IMR-90 (cell line): ENCODE data around the gene PTPN3. TPM values are rescaled to one million over a fixed set of nuclear protein-coding genes. Genes with fewer than 3 reads are reported as not detected.

Experiments
- ATAC-seq: fragments of 200-7000 bp; cut with Tn5 transposase; 2 replicates; pipeline ENCODE4 v1.9.1; 2020; ENCODE audit warnings: low read depth, mild to moderate bottlenecking, moderate library complexity
- BruUV-seq: library from RNA; stranded (reverse); fragments of 400-500 nt; replicated peaks from 2 replicates; lab custom pipeline; 2021; lab: Mats Ljungman, UMichigan
- CTCF ChIA-PET: fragments of 300-600 bp; formaldehyde crosslinking; extraction: SDS; loops from one replicate; lab custom pipeline; 2021; ENCODE audit warnings: antibody characterized with exemption; lab: Yijun Ruan, JAX
- POLR2A ChIA-PET: fragments of 300-600 bp; sonication (Branson Sonifier 250); formaldehyde crosslinking; loops from one replicate; lab custom pipeline; 2022; ENCODE audit warnings: antibody characterized with exemption; ENCODE audit not compliant: unreplicated experiment; lab: Charles Lee
- DNase-seq: peaks from one replicate; pipeline ENCODE4 v3.0.0; 2013
- H2AFZ ChIP-seq: replicated peaks from 2 replicates; pipeline ENCODE3; 2013; ENCODE audit warnings: low read length, mild to moderate bottlenecking; ENCODE audit not compliant: poor library complexity
- H2AK5ac ChIP-seq: 2 replicates; pipeline ENCODE4 v1.6.1; 2013; ENCODE audit warnings: low read depth, low read length, inconsistent platforms
- H2AK9ac ChIP-seq: replicated peaks from 2 replicates; pipeline ENCODE3; 2013; ENCODE audit warnings: mild to moderate bottlenecking, low read depth, low read length, moderate library complexity; ENCODE audit not compliant: poor library complexity
- H2BK120ac ChIP-seq: 2 replicates; pipeline ENCODE4 v1.6.1; 2013; ENCODE audit warnings: low read depth, low read length, inconsistent platforms
- H2BK15ac ChIP-seq: 3 replicates; pipeline ENCODE4 v1.6.1; 2013; ENCODE audit warnings: low read depth, low read length, inconsistent platforms
- H2BK20ac ChIP-seq: 2 replicates; pipeline ENCODE4 v1.6.1; 2013; ENCODE audit warnings: low read depth, mild to moderate bottlenecking, inconsistent platforms, low read length, moderate library complexity
- H2BK5ac ChIP-seq: 2 replicates; pipeline ENCODE4 v1.6.1; 2013; ENCODE audit warnings: mild to moderate bottlenecking, low read depth, low read length, inconsistent platforms; ENCODE audit not compliant: poor library complexity, severe bottlenecking
- H3K14ac ChIP-seq: replicated peaks from 2 replicates; pipeline ENCODE4 v1.6.1; 2013; ENCODE audit warnings: low read depth, low read length, inconsistent platforms
- H3K18ac ChIP-seq: 2 replicates; pipeline ENCODE4 v1.6.1; 2013; ENCODE audit warnings: low read depth, low read length, control low read depth
- H3K23ac ChIP-seq: 2 replicates; pipeline ENCODE4 v1.6.1; 2013; ENCODE audit warnings: low read depth, low read length, inconsistent platforms
- H3K27ac ChIP-seq: 2 replicates; pipeline ENCODE4 v1.5.1; 2013; ENCODE audit warnings: mild to moderate bottlenecking, control low read depth, low read length; ENCODE audit not compliant: insufficient read depth
- H3K27me3 ChIP-seq: 2 replicates; pipeline ENCODE4 v1.6.1; 2013; ENCODE audit warnings: low read length; ENCODE audit not compliant: control insufficient read depth, insufficient read depth
- H3K36me3 ChIP-seq: 2 replicates; pipeline ENCODE4 v1.6.1; 2013; ENCODE audit warnings: low read length, mixed read lengths; ENCODE audit not compliant: control insufficient read depth, insufficient read depth
- H3K4ac ChIP-seq: 2 replicates; pipeline ENCODE4 v1.6.1; 2013; ENCODE audit warnings: low read depth, low read length, inconsistent platforms
- H3K4me1 ChIP-seq: 2 replicates; pipeline ENCODE4 v1.6.1; 2013; ENCODE audit warnings: low read length, mixed read lengths; ENCODE audit not compliant: control insufficient read depth, insufficient read depth
- H3K4me2 ChIP-seq: 2 replicates; pipeline ENCODE4 v1.6.1; 2013; ENCODE audit warnings: low read depth, mild to moderate bottlenecking, control low read depth, low read length, moderate library complexity
- H3K4me3 ChIP-seq: 2 replicates; pipeline ENCODE4 v1.5.1; 2013; ENCODE audit warnings: low read depth, mild to moderate bottlenecking, control low read depth, low read length, moderate library complexity; ENCODE audit not compliant: insufficient read depth
- H3K56ac ChIP-seq: 2 replicates; pipeline ENCODE4 v1.6.1; 2013; ENCODE audit warnings: low read length, inconsistent platforms; ENCODE audit not compliant: insufficient read depth; ENCODE audit errors: extremely low read depth
- H3K79me1 ChIP-seq, 2 experiments: 2 replicates each; pipeline ENCODE4 v1.6.1; 2013; ENCODE audit warnings: low read length in 2 of 2, inconsistent platforms in 1 of 2, low read depth in 1 of 2
- H3K9ac ChIP-seq: 2 replicates; pipeline ENCODE4 v1.6.1; 2013; ENCODE audit warnings: low read depth, low read length, control low read depth
- H3K9me1 ChIP-seq: 2 replicates; pipeline ENCODE4 v1.6.1; 2013; ENCODE audit warnings: low read length, inconsistent platforms; ENCODE audit not compliant: insufficient read depth
- H3K9me3 ChIP-seq: 2 replicates; pipeline ENCODE4 v1.6.1; 2013; ENCODE audit warnings: low read length; ENCODE audit not compliant: control insufficient read depth, insufficient read depth
- H4K20me1 ChIP-seq: 2 replicates; pipeline ENCODE4 v1.6.1; 2013; ENCODE audit warnings: low read length, inconsistent platforms; ENCODE audit not compliant: insufficient read depth
- H4K5ac ChIP-seq: 2 replicates; pipeline ENCODE4 v1.6.1; 2013; ENCODE audit warnings: mild to moderate bottlenecking, low read depth, low read length, control low read depth
- H4K8ac ChIP-seq, 2 experiments: 2 replicates each; pipeline ENCODE4 v1.6.1; 2013; ENCODE audit warnings: low read depth in 2 of 2, low read length in 2 of 2, control low read depth in 1 of 2, inconsistent platforms in 1 of 2
- H4K91ac ChIP-seq: 2 replicates; pipeline ENCODE4 v1.6.1; 2013; ENCODE audit warnings: low read depth, low read length, inconsistent platforms; ENCODE audit not compliant: insufficient read depth
- CEBPB ChIP-seq: IDR thresholded peaks from 2 replicates; pipeline ENCODE4 v1.6.1; 2012; ENCODE audit warnings: low read depth, low read length, improper control_type of control experiment
- MXI1 ChIP-seq: IDR thresholded peaks from 2 replicates; pipeline ENCODE4 v1.6.1; 2012; ENCODE audit warnings: low read depth, mild to moderate bottlenecking, low read length, moderate library complexity, borderline replicate concordance
- RAD21 ChIP-seq: IDR thresholded peaks from 2 replicates; pipeline ENCODE4 v1.6.1; 2012; ENCODE audit warnings: low read length, improper control_type of control experiment
- WGBS, 2 experiments: methylation state at CpG; one replicate each; pipeline versions ENCODE4 v1.1.5 to v1.1.7; 2013; ENCODE audit warnings: missing lambda C conversion rate in 2 of 2; ENCODE audit not compliant: insufficient read length in 1 of 2; ENCODE audit errors: extremely low coverage in 2 of 2; 5-methylcytosine and 5-hydroxymethylcytosine counted together
- dilution Hi-C: fragments of 300-500 bp; cut with HindIII; formaldehyde crosslinking; loops from one replicate; pipeline ENCODE4 v1.14.3; 2018; ENCODE audit warnings: low sequenced_read_pairs; ENCODE audit not compliant: unreplicated experiment
- in situ Hi-C: fragments of 300-500 bp; cut with MboI; formaldehyde crosslinking; loops from 3 replicates; pipeline ENCODE4 v1.14.3; 2019; ENCODE audit warnings: low sequenced_read_pairs, inconsistent platforms, mixed read lengths
- intact Hi-C: fragments of 100-400 bp; cut with micrococcal nuclease; formaldehyde crosslinking; loops from 2 replicates; pipeline ENCODE4 v1.10.0; 2022
- polyA plus RNA-seq, 3 experiments: library from polyadenylated mRNA; depleted of rRNA; stranded (reverse); fragments of >200 nt; gene quantifications; 2 replicates each; pipeline ENCODE4 v1.2.3, GENCODE V29; 2012; ENCODE audit warnings: low replicate concordance in 1 of 3
- total RNA-seq: library from RNA; depleted of rRNA; stranded (reverse); fragments of >200 nt; gene quantifications from 2 replicates; pipeline ENCODE4 v1.2.3, GENCODE V29; 2012
- TF ChIP-seq, protein P1 (sequence below): conservative IDR thresholded peaks from 2 replicates; pipeline ENCODE4 v1.5.1; 2012; ENCODE audit warnings: mild to moderate bottlenecking, low read depth, low read length, improper control_type of control experiment

The PTPN3 gene
- total and polyA plus RNA-seq, 2 of the 4 experiments (the other 2 are of a cell fraction), result 0.72 to 0.89 TPM

DNA sequence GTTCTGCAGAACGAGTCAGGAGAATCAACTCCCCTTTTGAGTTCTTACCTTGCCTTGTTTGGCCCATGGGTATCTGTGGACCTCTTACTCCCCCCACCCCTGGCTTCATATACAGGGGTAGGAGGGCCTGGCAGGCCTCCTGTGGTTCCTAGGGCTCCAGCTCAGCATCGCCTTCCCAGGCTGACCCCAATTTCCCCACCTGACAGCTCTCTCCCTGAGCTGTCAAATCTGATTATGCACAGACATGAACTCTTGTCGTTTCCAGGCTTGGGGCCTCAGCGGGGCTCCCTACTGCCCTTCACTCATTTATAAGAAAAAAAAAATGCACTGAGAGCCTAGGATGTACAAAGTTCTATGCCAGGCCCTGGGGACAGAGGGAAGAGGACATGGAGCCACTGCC lies 67.9 kb downstream of the PTPN3 start:
- DNase-seq, result no peak

More for the DNA sequence above, 67.9 kb downstream of the PTPN3 start:
- Histone ChIP-seq H2BK120ac (no peak overlapping the region), H2AFZ (no peak overlapping the region), H3K9me1 (peaks cover 2% of the 10 kb centered on the region; the same call in 1 of the 2 replicates), H4K5ac (no peak overlapping the region), H2BK15ac (no peak overlapping the region), H3K36me3 (peaks cover 4% of the 10 kb centered on the region; the same call in 1 of the 2 replicates), H3K56ac (no peak overlapping the region), H3K27me3 (0 out of 2 replicates have a peak, but pooled peaks cover 2% of the 10 kb centered on the region), H3K14ac (no peak overlapping the region), H4K8ac (no peak overlapping the region), H3K9me3 (no peaks in the 10 kb centered on the region), H2BK5ac (no peak overlapping the region), H3K4ac (no peak overlapping the region), H3K23ac (no peak overlapping the region), H3K27ac (no peak overlapping the region), H3K9ac (no peak overlapping the region), H3K4me2 (no peak overlapping the region), H2AK5ac (no peak overlapping the region), H3K4me3 (no peak overlapping the region), H3K18ac (no peak overlapping the region), H3K79me1 (no peaks in the 10 kb centered on the region), H4K91ac (no peak overlapping the region), H2AK9ac (no peak overlapping the region), H3K4me1 (no peaks in the 10 kb centered on the region), H2BK20ac (no peak overlapping the region), H4K20me1 (no peaks in the 10 kb centered on the region)
- no peak for TF ChIP-seq MXI1
- no peak for TF ChIP-seq RAD21
- TF ChIP-seq, protein P1, sequence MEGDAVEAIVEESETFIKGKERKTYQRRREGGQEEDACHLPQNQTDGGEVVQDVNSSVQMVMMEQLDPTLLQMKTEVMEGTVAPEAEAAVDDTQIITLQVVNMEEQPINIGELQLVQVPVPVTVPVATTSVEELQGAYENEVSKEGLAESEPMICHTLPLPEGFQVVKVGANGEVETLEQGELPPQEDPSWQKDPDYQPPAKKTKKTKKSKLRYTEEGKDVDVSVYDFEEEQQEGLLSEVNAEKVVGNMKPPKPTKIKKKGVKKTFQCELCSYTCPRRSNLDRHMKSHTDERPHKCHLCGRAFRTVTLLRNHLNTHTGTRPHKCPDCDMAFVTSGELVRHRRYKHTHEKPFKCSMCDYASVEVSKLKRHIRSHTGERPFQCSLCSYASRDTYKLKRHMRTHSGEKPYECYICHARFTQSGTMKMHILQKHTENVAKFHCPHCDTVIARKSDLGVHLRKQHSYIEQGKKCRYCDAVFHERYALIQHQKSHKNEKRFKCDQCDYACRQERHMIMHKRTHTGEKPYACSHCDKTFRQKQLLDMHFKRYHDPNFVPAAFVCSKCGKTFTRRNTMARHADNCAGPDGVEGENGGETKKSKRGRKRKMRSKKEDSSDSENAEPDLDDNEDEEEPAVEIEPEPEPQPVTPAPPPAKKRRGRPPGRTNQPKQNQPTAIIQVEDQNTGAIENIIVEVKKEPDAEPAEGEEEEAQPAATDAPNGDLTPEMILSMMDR, result no peak
- TF ChIP-seq CEBPB, result no peak
- ChIA-PET CTCF (no interaction called here), POLR2A (no interaction called here)
- dilution Hi-C loops (no loop called here), in situ Hi-C loops (no loop called here), intact Hi-C loops (no loop called here)
- ATAC-seq, result no peak
- no CpG with 5 or more reads among the region's 4 CpGs for WGBS, 2 experiments
- no TSS peak for BruUV-seq
